Activated CD8-positive, alpha-beta T cell treated with anti-CD3 and anti-CD28 coated beads for 36 hours (primary cell): ENCODE data around the gene TVP23B. TPM values are rescaled to one million over a fixed set of nuclear protein-coding genes. Genes with fewer than 3 reads are reported as not detected.
"Not testable (repeated sequence)": the region's sequence is repeated elsewhere in the genome, so short reads cannot be mapped to it uniquely, and the experiment has no call there.

Experiments
- ATAC-seq: fragments of 200-7000 bp; cut with Tn5 transposase; one replicate; pipeline ENCODE4 v1.10.0; 2021; ENCODE audit warnings: mild to moderate bottlenecking, moderate library complexity
- CTCF ChIA-PET: fragments of 350-600 bp; sonication (Branson Sonifier 250); formaldehyde crosslinking; loops from one replicate; lab custom pipeline; 2021; ENCODE audit warnings: antibody characterized with exemption; lab: Charles Lee
- POLR2A ChIA-PET: fragments of 350-600 bp; sonication (Branson Sonifier 250); formaldehyde crosslinking; loops from one replicate; lab custom pipeline; 2021; ENCODE audit warnings: antibody characterized with exemption; lab: Charles Lee
- DNase-seq: peaks from one replicate; pipeline ENCODE4 v3.0.0-alpha.2; 2020
- H3K27ac Mint-ChIP-seq: one replicate; pipeline ENCODE4 v1.8.0; 2021; ENCODE audit warnings: mild to moderate bottlenecking, mixed read lengths
- H3K27me3 Mint-ChIP-seq: one replicate; pipeline ENCODE4 v1.8.0; 2021; ENCODE audit warnings: mixed read lengths
- H3K36me3 Mint-ChIP-seq: one replicate; pipeline ENCODE4 v1.8.0; 2021; ENCODE audit warnings: low read depth, mixed read lengths
- H3K4me1 Mint-ChIP-seq: one replicate; pipeline ENCODE4 v1.8.0; 2021; ENCODE audit warnings: low read depth, mixed read lengths
- H3K4me3 Mint-ChIP-seq: one replicate; pipeline ENCODE4 v1.8.0; 2021; ENCODE audit warnings: mild to moderate bottlenecking, moderate library complexity, mixed read lengths
- H3K9me3 Mint-ChIP-seq: one replicate; pipeline ENCODE4 v1.8.0; 2021; ENCODE audit warnings: mixed read lengths
- intact Hi-C: fragments of 100-400 bp; cut with micrococcal nuclease; formaldehyde crosslinking; loops from one replicate; pipeline ENCODE4 v1.10.0; 2022
- total RNA-seq, 2 experiments: library from RNA; stranded (reverse); gene quantifications; one replicate each; pipeline ENCODE4 v1.2.3, GENCODE V29; 2021
- TF ChIP-seq, protein P1 (sequence below): fragments of 200-600 bp; IDR thresholded peaks from one replicate; pipeline ENCODE4 v1.8.0; 2022; ENCODE audit warnings: antibody characterized with exemption, mild to moderate bottlenecking

TVP23B gene
- total RNA-seq, 2 experiments from 2014 or later = 26.8 to 27.8 TPM

DNA sequence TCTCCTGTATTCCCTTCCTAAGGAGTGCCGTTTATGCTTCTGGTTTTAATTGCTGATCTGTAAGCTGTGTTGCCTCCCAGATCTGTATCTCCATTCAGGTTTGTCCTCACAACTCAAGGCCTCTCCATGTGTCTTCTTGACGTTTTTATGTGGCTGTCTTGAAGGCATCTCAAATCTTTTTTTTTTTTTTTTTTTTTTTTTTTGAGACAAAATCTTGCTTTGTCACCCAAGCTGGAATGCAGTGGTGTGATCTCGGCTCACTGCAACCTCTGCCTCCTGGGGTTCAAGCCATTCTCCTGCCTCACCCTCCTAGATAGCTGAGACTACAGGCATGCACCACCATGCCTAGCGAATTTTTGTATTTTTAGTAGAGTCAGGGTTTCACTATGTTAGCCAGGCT, 13.9 kb downstream of the TVP23B start:
- H3K27ac Mint-ChIP-seq = peak overlapping the region; percentile 39
- H3K9me3 Mint-ChIP-seq, POLR2A ChIA-PET, H3K4me3 Mint-ChIP-seq, H3K27me3 Mint-ChIP-seq, intact Hi-C loops, ATAC-seq, DNase-seq, CTCF ChIA-PET: not testable (repeated sequence)
- peaks cover 14% of the 10 kb centered on the region for H3K4me1 Mint-ChIP-seq
- H3K36me3 Mint-ChIP-seq = peaks cover 23% of the 10 kb centered on the region

GRCh38 chr17:18796887-18797286, 15.9 kb downstream of the TVP23B start:
- H3K4me3 Mint-ChIP-seq, CTCF ChIA-PET, ATAC-seq, POLR2A ChIA-PET, H3K9me3 Mint-ChIP-seq, H3K27me3 Mint-ChIP-seq, intact Hi-C loops, H3K27ac Mint-ChIP-seq, DNase-seq: not testable (repeated sequence)
- H3K4me1 Mint-ChIP-seq = peaks cover 11% of the 10 kb centered on the region
- peaks cover 27% of the 10 kb centered on the region for H3K36me3 Mint-ChIP-seq

GRCh38 chr17:18803458-18804245, 22.7 kb downstream of the TVP23B start:
- H3K9me3 Mint-ChIP-seq, H3K4me3 Mint-ChIP-seq, intact Hi-C loops, H3K27ac Mint-ChIP-seq, DNase-seq, H3K27me3 Mint-ChIP-seq, POLR2A ChIA-PET, H3K4me1 Mint-ChIP-seq, ATAC-seq, CTCF ChIA-PET: not testable (repeated sequence)
- H3K36me3 Mint-ChIP-seq = peaks cover 38% of the 10 kb centered on the region

GRCh38 chr17:18815924-18816323, 34.9 kb downstream of the TVP23B start:
- H3K4me1 Mint-ChIP-seq, H3K27ac Mint-ChIP-seq, DNase-seq, H3K4me3 Mint-ChIP-seq, ATAC-seq, POLR2A ChIA-PET, H3K27me3 Mint-ChIP-seq, intact Hi-C loops, H3K36me3 Mint-ChIP-seq, H3K9me3 Mint-ChIP-seq: not testable (repeated sequence)
- CTCF ChIA-PET = interaction anchor here (2.1 kb wide), 1 partner anchor 145 kb away, joined by 10 read pairs; no protein-coding TSS in a partner anchor

GRCh38 chr17:18816489-18817371, 35.7 kb downstream of the TVP23B start:
- DNase-seq = peak; percentile 47
- CTCF ChIA-PET = interaction anchor here (2.1 kb wide), 1 partner anchor 144 kb away, joined by 10 read pairs; no protein-coding TSS in a partner anchor
- intact Hi-C loops, H3K36me3 Mint-ChIP-seq, POLR2A ChIA-PET, H3K27me3 Mint-ChIP-seq, H3K9me3 Mint-ChIP-seq, H3K27ac Mint-ChIP-seq, H3K4me3 Mint-ChIP-seq: not testable (repeated sequence)
- peaks cover 13% of the 10 kb centered on the region for H3K4me1 Mint-ChIP-seq
- peak; percentile 80 for ATAC-seq
- TF ChIP-seq, protein P1, sequence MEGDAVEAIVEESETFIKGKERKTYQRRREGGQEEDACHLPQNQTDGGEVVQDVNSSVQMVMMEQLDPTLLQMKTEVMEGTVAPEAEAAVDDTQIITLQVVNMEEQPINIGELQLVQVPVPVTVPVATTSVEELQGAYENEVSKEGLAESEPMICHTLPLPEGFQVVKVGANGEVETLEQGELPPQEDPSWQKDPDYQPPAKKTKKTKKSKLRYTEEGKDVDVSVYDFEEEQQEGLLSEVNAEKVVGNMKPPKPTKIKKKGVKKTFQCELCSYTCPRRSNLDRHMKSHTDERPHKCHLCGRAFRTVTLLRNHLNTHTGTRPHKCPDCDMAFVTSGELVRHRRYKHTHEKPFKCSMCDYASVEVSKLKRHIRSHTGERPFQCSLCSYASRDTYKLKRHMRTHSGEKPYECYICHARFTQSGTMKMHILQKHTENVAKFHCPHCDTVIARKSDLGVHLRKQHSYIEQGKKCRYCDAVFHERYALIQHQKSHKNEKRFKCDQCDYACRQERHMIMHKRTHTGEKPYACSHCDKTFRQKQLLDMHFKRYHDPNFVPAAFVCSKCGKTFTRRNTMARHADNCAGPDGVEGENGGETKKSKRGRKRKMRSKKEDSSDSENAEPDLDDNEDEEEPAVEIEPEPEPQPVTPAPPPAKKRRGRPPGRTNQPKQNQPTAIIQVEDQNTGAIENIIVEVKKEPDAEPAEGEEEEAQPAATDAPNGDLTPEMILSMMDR = peak; percentile 69

GRCh38 chr17:18821430-18821829, 40.4 kb downstream of the TVP23B start:
- H3K36me3 Mint-ChIP-seq, H3K27ac Mint-ChIP-seq, ATAC-seq, H3K4me3 Mint-ChIP-seq, H3K9me3 Mint-ChIP-seq, POLR2A ChIA-PET, H3K27me3 Mint-ChIP-seq, CTCF ChIA-PET, DNase-seq, intact Hi-C loops: not testable (repeated sequence)
- peaks cover 14% of the 10 kb centered on the region for H3K4me1 Mint-ChIP-seq

DNA sequence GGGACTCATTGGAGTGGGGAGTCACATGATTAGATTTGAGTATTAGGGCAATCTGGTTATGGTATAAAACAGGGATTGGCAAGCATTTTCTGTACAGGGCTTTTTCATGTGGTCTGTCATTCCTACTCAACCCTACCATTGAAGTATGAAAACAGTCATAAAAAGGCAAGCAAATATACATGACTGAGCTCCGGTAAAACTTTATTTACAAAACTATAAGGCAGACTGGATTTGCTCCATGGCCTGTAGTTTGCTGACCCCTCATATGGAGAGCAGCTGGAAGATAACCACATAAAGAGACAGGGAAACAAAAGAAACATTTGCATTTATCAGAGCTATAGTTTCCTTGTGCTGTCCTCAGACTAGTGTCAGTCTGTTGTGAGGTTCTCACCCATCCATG, 46.6 kb downstream of the TVP23B start:
- ATAC-seq, POLR2A ChIA-PET, intact Hi-C loops, H3K36me3 Mint-ChIP-seq, H3K27me3 Mint-ChIP-seq, CTCF ChIA-PET, H3K27ac Mint-ChIP-seq, H3K9me3 Mint-ChIP-seq, DNase-seq, H3K4me3 Mint-ChIP-seq, H3K4me1 Mint-ChIP-seq: not testable (repeated sequence)
